Raji (cell line): ENCODE results near the gene RING1.

Source experiments
- POLR2A ChIP-seq: IDR thresholded peaks from 2 replicates; pipeline ENCODE4 v1.6.1; 2011; ENCODE audit warnings: low read depth, low read length, control low read depth; ENCODE audit not compliant: insufficient read depth

RING1 gene

GRCh38 chr6:33208091-33208967 lies at the start of gene RING1:
TSS of gene RING1 (plus strand) at chr6:33208500. CDS start at chr6:33208823, 323 bp downstream.
- TF ChIP-seq POLR2A = peak; percentile 90

GRCh38 chr6:33160096-33160495 lies 48.2 kb upstream of the RING1 start:
- no peak for TF ChIP-seq POLR2A

GRCh38 chr6:33160728-33161344 lies 47.5 kb upstream of the RING1 start:
- no peak for TF ChIP-seq POLR2A

DNA sequence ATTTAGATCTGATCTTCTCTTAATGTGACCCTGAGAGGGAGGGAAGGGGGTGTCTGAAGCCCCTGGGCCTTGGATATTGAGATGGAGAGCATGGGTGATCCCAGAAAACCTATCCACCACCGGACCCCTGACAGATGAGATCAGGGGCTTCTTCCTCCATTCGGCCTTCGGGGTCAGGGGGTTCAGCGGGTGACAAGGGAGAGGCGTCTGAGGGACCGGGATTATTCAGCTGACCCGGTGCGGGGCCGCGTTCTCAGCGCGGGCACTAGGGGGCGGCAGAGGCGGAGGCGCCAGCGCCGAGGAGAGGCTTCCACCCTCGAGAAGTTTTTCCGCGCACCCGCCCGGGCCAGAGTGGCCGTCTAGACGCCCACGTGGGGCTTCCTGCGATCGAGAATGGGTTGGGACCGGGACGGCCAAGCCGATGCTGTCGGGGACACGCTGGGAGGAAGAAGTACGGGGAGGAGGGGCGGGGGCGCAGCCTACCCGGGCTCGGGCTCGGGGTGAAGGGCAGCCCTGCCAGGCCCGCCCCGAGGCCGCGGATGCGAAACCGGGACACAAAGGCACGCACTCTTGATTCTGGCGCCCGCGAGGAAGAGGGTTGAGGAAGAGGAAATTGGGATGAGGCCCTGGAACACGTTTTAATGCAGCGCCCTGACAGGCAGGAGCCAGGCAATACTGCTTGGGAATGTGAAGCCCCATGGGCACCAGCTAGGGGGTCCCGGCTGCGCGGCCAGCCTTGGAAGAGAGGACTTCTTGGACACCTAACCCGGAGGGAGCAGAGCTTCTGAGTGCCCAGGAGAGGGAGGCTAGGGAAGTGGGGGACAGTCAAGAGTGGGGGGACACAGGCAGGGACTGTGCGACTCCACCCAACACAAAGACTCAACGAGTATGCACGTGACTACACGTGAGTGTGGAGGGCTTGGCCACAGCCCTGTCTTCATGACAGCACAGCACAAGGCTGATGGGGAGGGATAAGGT lies 46.7 kb upstream of the RING1 start:
- no peak for TF ChIP-seq POLR2A

GRCh38 chr6:33163540-33163939 lies 44.8 kb upstream of the RING1 start:
- TF ChIP-seq POLR2A = no peak

DNA sequence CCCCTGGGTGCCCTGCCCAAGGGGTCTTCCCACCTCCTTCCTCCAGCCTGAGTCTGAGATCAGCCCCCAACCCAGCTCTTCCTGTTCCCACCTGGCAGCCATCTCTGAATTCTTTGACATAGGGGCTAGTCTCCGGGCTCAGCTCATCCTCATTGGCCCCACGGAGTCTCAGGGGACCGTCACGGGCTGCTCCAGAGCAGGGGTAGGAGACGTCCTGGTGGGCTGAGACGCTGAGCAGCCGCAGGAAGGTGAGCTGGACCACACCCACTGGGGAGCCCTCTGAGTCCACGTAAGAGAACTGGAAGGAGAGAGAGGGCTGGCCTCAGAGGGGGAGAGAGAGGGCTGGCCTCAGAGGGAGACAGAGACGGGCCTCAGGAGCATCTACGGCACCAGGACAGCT lies 44.1 kb upstream of the RING1 start:
- no peak for TF ChIP-seq POLR2A

DNA sequence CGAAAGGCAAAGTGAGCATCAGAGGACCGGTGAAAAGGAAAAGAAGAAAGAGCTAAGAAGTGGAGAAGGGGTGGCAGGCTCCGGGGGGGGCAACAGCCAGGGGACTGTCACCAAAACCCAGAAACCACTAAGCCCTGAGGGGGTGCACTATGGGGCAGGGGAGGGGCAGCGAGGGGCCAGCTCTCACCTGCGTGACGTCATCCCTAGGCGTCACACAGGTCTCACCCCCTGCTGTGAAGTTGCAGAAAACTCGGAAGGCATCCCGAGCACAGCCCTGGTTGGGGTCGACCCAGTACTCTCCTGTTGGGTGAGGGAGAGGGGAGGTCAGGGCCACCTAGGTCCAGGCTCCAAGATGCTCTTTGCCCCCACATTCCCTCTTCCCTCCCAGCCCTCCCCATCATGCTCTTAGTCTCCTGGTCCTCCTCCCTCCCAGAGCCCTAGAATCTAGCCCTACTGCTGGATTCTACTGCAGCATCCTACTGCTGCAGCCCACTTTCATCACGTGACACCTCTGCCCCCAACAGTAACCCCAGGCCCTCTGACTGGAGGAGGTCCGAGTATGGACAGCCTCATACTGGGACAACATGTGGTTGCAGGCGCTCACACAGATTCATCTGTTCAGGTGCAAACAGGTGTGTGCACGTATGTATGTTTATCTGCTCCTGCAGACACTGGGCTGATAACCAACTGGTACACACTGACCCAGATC lies 43.5 kb upstream of the RING1 start:
- no peak for TF ChIP-seq POLR2A

- TF ChIP-seq POLR2A = no peak
Observed at GRCh38 chr6:33165581-33166258, 42.6 kb upstream of the RING1 start.

DNA sequence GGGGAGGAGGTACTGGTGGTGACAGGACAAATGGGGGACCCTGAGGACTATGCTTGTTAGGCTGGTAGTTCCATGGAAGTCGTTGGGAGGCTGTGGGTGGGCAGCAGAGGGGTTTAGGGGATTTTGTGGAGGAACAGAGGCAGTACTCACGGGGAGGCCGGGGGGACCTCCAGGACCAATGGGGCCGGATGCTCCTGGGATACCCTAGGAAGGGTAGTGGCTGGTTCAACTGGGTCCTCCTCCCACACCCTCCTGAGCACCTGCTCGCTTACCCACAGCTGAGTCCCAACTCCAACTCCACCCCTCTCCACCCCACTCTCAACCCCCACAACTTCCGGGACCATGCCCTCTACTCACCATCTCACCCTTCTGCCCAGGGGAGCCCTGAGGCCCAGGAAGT lies 41.9 kb upstream of the RING1 start:
- TF ChIP-seq POLR2A = no peak

- TF ChIP-seq POLR2A = no peak
Observed at GRCh38 chr6:33166811-33167210, 41.5 kb upstream of the RING1 start.

GRCh38 chr6:33167374-33168283 lies 40.7 kb upstream of the RING1 start:
- TF ChIP-seq POLR2A = no peak

- TF ChIP-seq POLR2A = no peak
Observed at GRCh38 chr6:33168284-33168601, 40.1 kb upstream of the RING1 start.

DNA sequence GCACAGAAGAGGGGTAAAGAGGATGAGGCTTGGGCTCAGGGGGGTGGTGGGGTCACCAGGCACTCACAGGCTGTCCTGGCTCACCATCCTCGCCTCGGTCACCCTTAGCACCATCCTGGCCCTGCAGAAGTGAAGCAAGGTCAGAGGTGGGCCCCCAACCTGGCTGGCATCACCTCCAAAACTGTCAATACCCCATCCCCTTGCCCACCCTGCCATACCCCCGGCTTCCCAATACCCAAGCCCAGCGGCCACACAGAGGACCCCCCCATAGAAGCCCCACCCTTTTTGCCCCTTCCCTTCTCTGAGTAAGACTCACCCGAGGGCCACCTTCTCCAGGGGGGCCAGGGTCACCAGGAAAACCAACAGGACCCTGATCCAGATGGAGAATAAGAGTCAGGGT lies 39.7 kb upstream of the RING1 start:
- no peak for TF ChIP-seq POLR2A
